PFSK-1 (cell line): Measurements from ENCODE around the gene INPP5F.

ENCODE experiments used
- FOXP2 ChIP-seq: optimal IDR thresholded peaks from 2 replicates; pipeline ENCODE3; 2011; ENCODE audit warnings: borderline replicate concordance, control low read depth, inconsistent platforms; ENCODE audit not compliant: insufficient read depth; ENCODE audit errors: extremely low read length, extremely low read depth
- POLR2AphosphoS5 ChIP-seq: IDR thresholded peaks from 2 replicates; pipeline ENCODE4 v1.6.1; 2012; ENCODE audit warnings: low read depth, mild to moderate bottlenecking, control low read depth, low read length, moderate library complexity
- REST ChIP-seq, 2 experiments: IDR thresholded peaks; 2 replicates each; pipeline versions ENCODE4 v1.6.1 to v1.8.0; 2011 to 2012; ENCODE audit warnings: low read depth in 2 of 2, low read length in 2 of 2, control low read depth in 1 of 2, inconsistent platforms in 1 of 2, mild to moderate bottlenecking in 1 of 2, moderate library complexity in 1 of 2; ENCODE audit not compliant: insufficient read depth in 1 of 2
- SIN3A ChIP-seq: IDR thresholded peaks from 2 replicates; pipeline ENCODE4 v1.6.1; 2012; ENCODE audit warnings: mild to moderate bottlenecking, low read length, moderate library complexity, borderline replicate concordance; ENCODE audit not compliant: insufficient read depth
- TAF1 ChIP-seq: IDR thresholded peaks from 2 replicates; pipeline ENCODE4 v1.6.1; 2012; ENCODE audit warnings: low read length, control low read depth, borderline replicate concordance; ENCODE audit not compliant: insufficient read depth

The INPP5F gene

GRCh38 chr10:119762805-119763798 is 37.3 kb downstream of the INPP5F start:
- no peak for TF ChIP-seq POLR2AphosphoS5

DNA sequence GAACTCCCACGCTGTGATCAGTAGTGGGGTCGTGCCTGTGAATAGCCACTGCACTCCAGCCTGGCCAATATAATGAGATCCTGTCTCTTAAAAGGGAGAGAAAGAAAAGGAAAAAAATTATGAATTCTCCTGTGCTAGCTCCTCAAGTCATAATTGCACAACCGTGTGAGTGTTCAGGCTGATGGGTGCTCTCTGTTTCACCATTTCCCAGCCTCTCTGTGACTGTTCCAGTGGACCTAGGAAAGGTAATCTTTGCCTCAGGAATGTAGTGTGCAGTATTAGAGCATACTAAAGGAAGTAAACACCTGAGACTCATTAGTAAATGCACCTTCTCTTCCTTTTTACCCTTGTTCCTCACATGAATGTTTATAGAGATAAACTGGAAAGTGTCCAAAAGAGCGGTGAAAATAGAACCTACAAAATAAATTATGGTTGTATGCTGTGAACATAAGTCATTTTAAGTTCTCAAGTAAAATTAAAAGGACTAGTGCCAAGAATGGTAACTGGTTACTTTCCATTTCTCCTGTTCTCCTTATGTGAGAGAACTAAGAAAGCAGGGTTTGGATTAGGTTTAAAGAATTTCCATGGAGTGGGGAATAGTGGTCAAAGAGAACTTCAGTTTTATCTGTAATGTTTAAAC is 42.7 kb downstream of the INPP5F start:
- TF ChIP-seq SIN3A (no peak), REST (IDR thresholded peaks at IDR 0.05; ENCODE audit: insufficient read depth in 1 of 2, low read depth in 2 of 2, low read length in 2 of 2) (no peak), FOXP2 (no peak), TAF1 (no peak), POLR2AphosphoS5 (no peak)

GRCh38 chr10:119769886-119770285 is 44.0 kb downstream of the INPP5F start:
- no peak for TF ChIP-seq REST (IDR thresholded peaks at IDR 0.05; ENCODE audit: insufficient read depth in 1 of 2, low read depth in 2 of 2, low read length in 2 of 2)
- TF ChIP-seq TAF1, result no peak
- no peak for TF ChIP-seq FOXP2
- no peak for TF ChIP-seq POLR2AphosphoS5
- no peak for TF ChIP-seq SIN3A

DNA sequence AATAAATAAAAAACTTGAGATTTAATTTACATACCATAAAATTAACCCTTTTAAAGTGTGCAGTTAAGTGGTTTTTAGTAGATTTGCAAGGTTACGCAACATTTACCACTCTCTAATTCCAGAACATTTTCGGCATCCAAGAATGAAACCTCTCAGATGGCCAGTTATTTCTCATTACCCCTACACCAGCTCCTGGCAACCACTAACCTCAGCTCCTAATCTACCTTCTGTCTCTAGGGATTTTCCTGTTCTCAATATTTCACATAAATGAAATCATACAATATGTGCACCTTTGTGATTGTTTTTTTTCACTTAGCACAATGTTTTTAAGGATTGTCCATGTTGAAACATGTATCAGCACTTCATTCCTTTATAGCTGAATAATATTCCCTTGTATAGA is 45.1 kb downstream of the INPP5F start:
- TF ChIP-seq REST (IDR thresholded peaks at IDR 0.05; ENCODE audit: insufficient read depth in 1 of 2, low read depth in 2 of 2, low read length in 2 of 2) (no peak), SIN3A (no peak), FOXP2 (no peak), POLR2AphosphoS5 (no peak), TAF1 (no peak)

- TF ChIP-seq POLR2AphosphoS5 (no peak), FOXP2 (no peak)
Measured at GRCh38 chr10:119772334-119772733, 46.5 kb downstream of the INPP5F start.

DNA sequence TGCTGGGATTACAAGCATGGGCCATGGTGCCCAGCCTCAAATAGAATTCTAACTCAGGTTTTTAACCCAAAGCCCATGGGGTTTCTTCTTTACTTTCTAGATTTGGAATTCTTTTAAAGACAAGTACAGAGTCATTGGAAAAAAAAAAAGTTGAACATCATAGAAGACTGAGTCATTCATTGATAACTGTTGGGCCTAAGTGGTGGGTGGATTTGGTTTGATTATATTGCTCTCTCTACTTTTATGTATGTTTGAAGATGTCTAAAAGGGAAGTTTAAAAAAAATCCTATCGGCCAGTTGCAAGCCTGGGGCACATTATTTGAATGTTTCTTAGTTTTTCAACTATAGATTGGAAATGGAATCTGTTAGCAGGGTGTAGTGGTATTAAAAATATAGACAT is 49.7 kb downstream of the INPP5F start:
- TF ChIP-seq POLR2AphosphoS5 (no peak), REST (IDR thresholded peaks at IDR 0.05; ENCODE audit: insufficient read depth in 1 of 2, low read depth in 2 of 2, low read length in 2 of 2) (no peak), FOXP2 (no peak), SIN3A (no peak), TAF1 (no peak)
